Keratinocyte (primary cell): Measurements from ENCODE around the gene NTF4.
"Not testable (repeated sequence)": the region's sequence is repeated elsewhere in the genome, so short reads cannot be mapped to it uniquely, and the experiment has no call there.

Source experiments
- EZH2 ChIP-seq: IDR thresholded peaks from one replicate; pipeline ENCODE4 v1.6.1; 2012; ENCODE audit warnings: inconsistent platforms, mild to moderate bottlenecking, low read length, moderate library complexity
- TF ChIP-seq, protein P1 (sequence below), 3 experiments: IDR thresholded peaks in 1 of 3; conservative IDR thresholded peaks in 1 of 3; optimal IDR thresholded peaks in 1 of 3; 2 replicates in 2 of 3; 3 replicates in 1 of 3; pipeline versions ENCODE3 to v1.5.1; 2011; ENCODE audit warnings: low read length in 3 of 3, mild to moderate bottlenecking in 3 of 3, moderate library complexity in 2 of 3, control low read depth in 1 of 3, inconsistent platforms in 1 of 3; ENCODE audit not compliant: insufficient read depth in 2 of 3; ENCODE audit errors: extremely low read depth in 1 of 3

DNA sequence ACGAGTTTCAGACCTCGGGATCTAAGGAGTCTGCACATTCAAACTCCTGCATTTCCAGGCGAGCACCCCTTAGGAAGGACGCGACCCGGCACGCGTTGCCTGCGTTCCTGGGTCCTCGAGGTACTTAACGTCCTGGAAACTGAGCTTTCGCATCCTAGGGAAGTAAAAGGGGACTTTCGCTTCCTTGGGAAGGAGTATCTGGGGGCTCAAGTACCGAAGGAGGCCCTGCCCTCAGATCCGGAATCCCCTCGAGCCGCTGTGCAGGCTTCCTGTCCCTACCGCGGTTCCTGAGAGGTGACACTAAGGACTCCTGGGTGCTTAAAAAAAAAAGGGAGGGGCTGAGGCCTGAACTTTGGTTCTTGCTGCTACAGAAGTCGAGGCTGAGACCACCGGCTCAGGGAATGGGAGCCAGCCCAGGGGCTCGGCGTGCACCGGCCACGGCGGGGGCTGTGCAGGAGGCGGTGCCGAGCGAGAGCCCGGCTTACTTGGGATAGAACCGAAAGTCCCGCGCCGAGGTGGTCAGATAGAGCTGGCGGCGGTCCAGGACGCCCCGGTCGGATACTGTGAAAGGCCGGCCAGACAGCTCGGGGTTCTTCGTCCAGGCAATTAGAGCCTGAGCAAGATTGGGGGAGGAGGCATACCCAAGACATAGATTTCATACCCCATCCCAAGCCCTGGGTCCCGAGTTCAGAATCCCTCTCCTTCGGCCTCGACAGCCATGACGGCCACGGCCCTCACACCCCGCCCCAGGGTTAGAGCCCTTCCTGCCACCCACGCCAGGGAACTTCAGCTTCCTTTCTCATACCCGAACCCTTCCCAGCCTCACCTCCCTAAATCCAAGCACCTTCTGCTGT is 46.0 kb downstream of the NTF4 start:
- TF ChIP-seq, protein P1, sequence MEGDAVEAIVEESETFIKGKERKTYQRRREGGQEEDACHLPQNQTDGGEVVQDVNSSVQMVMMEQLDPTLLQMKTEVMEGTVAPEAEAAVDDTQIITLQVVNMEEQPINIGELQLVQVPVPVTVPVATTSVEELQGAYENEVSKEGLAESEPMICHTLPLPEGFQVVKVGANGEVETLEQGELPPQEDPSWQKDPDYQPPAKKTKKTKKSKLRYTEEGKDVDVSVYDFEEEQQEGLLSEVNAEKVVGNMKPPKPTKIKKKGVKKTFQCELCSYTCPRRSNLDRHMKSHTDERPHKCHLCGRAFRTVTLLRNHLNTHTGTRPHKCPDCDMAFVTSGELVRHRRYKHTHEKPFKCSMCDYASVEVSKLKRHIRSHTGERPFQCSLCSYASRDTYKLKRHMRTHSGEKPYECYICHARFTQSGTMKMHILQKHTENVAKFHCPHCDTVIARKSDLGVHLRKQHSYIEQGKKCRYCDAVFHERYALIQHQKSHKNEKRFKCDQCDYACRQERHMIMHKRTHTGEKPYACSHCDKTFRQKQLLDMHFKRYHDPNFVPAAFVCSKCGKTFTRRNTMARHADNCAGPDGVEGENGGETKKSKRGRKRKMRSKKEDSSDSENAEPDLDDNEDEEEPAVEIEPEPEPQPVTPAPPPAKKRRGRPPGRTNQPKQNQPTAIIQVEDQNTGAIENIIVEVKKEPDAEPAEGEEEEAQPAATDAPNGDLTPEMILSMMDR (optimal IDR thresholded peaks at IDR 0.05 in 1 of 3, IDR thresholded peaks at IDR 0.05 in 1 of 3, conservative IDR thresholded peaks at IDR 0.05 in 1 of 3; ENCODE audit: extremely low read depth in 1 of 3, insufficient read depth in 2 of 3, low read length in 3 of 3): not testable (repeated sequence)
- TF ChIP-seq EZH2: not testable (repeated sequence)
